Stimulated activated CD4-positive, alpha-beta T cell treated with anti-CD3 and anti-CD28 coated beads, Interleukin-2, amount 100 ng/mL, for 24 hours (primary cell): Measurements from ENCODE around the gene FRMD4A.

Source experiments
- DNase-seq, 2 donors: peaks; one replicate each; pipeline ENCODE4 v3.0.0-alpha.2; 2020

The FRMD4A gene

DNA sequence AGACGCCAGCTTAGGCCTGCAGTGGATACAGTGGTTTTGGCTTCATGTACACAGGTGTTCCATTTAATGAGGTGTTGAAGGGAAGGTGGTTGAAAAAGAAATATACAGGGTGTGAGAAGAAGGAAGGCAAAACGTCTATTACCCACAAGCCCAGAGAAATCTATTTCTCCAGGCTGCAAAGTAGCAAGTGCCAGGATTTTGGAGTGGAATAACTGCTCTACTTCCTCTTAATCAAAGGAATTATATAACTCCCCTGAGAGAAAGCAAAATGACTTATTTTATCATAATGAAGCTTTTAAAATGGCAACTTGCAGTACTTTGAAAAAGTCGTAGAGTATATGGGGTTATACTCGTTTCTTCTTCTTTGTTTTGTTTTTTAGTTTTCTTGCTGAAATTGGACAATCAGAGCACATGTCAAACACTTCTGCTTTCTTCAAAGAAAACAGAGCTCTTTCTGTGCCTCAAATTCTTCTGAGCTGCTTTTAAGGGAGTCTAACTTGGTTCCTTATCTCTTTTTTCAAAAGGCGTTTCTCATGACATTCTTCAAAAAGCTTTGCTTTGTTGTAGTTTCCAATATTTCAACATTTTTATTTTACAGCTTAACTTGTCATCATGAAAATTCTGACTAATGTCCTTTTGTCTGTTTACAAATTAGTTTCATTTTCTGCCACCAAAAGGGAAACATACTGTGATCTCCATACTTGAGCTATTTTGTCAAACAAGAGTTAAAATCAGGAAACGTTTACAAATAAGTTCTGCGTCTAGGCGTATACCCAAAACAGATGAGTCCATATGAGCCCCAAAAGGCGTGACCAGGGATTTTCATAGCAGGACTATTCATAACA, 289.7 kb downstream of the FRMD4A start:
- no peak for DNase-seq

GRCh38 chr10:14039968-14040668, 290.6 kb downstream of the FRMD4A start:
- no peak for DNase-seq

- DNase-seq: no peak
These were observed 294.5 kb downstream of the FRMD4A start for GRCh38 chr10:14036233-14036632.

DNA sequence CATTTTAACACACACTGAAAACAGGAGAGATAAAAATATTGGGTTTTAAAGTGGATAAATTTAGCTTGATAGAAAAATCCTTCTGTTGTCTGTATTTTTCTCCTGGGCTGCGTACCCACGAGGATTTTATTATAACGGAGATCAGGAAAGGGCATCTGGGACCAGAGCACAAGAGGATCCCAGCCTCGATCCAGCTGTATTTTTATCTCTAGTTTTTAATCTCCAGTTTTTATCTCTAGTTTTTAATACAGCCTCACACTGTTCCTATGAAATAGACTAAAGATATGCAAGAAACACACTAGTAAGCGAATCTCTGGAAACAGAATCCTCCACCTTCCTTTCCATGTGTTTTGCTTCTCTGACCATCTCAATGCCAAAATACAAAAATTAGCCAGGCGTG, 295.2 kb downstream of the FRMD4A start:
- no peak for DNase-seq

DNA sequence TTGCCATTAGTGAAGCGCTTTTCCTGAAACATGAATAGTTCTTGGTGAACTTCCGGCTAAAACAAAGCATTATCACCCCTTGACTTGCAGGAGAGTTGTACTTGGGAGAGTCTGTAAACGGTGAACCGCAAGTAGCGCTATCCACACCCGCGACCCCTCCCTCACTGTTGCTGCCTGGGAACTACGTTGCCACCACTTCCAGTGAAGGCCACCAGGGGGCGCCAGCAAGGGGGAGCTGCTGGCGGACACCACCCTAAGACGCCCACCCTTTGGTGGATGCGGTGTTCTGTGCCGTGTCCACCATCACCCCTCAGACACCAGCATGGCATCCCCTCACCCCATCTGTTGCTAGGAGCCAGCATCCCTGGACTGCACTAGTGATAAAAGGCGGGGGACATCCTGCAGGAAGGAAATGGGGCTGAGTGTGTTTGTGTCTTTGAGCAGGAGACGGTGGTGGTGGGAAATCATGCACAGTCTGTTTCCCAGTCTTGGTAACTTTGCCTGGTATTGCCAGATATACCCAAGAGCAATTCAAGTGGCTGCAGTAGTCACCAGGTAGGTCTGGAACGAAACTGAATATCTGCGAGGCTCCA, 298.2 kb downstream of the FRMD4A start:
- DNase-seq: peak; percentile 51 to 59

- no peak for DNase-seq
These were observed 304.4 kb downstream of the FRMD4A start for GRCh38 chr10:14026325-14026724.

- no peak for DNase-seq
These were observed 305.2 kb downstream of the FRMD4A start for GRCh38 chr10:14025283-14026189.

- no peak for DNase-seq
These were observed 306.2 kb downstream of the FRMD4A start for GRCh38 chr10:14024329-14025202.

DNA sequence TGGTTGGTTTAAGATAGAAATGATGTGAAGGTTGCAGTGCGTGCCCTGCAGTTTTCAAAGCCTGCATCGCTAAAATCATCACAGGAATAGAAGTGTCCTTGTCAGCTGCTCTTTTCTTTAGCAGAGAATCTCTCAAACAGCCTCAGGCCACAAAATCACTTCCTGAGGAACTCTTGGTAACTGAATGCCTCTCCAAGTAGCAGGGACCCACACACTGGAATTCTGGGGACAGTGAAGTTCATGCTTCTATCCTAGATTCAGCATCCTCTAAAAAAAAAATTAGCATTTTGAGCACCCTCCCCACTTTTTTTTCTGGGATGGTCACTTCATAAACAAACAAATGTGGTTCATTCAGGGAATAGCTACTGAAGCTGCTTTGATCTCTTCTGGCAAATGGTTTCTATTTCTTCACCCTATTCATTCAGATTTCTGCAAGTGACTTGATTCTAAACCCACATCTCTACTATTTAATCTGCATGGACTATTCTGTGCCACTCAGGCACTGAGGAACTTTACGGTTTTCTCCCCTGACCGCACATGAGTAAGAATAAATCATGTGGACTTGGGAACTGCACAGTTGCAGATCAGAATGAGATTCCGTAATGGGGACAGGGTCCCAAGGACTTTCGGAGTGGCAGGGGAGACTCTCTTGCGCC, 306.9 kb downstream of the FRMD4A start:
- no peak for DNase-seq

- DNase-seq: no peak
These were observed 307.6 kb downstream of the FRMD4A start for GRCh38 chr10:14022954-14023672.

GRCh38 chr10:14022052-14022451, 308.7 kb downstream of the FRMD4A start:
- DNase-seq: no peak

DNA sequence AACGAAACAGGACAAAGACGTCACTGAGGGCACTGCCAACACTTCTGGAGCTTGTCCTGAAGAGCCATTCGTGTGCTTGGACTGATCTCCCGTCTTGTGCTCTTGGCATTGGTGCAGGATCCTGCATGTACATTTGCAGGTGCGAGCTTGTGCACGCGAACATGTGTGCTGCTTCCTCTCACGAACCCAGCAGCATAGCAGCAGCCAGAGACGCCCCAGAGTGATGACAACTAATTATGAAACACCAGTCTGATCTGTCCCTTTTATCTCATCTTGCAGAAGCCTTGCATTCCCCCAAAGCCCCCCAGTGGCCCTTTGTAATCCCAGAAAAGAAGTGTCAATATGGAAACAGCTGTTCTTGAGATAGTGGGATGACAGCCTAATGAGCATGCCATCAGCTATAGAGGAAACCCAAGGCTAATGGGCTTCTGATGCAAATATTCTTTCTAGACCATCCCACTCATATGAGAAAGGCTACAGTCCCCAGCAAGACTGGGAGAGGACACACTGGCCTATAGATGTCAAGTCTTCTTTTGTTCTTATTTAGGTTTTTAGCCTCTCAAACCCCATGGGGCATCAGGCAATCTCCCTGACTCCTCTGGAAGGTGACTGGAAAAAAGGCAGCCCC, 310.6 kb downstream of the FRMD4A start:
- DNase-seq: no peak

GRCh38 chr10:14017467-14017866, 313.3 kb downstream of the FRMD4A start:
- no peak for DNase-seq

DNA sequence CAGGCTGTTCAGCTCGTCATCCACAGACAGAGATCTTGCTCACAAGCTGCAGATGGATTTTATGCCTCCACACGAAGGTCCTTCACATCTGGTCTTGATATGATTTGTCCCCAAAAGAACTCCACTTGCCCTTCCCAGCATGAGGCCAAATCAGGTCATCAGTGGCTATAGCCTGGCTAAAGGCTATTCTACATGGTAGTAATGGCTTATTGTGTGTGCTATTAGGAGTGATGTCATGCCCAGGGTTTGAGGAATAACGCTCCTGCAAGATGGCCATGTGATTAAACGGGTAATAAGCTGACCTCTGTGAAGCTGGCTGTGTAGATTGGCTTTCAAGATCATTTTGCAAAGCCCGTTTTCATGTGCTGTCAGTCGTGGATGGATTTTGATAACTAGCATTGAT, 313.8 kb downstream of the FRMD4A start:
- no peak for DNase-seq

- DNase-seq: no peak
These were observed 314.6 kb downstream of the FRMD4A start for GRCh38 chr10:14016011-14016536.

DNA sequence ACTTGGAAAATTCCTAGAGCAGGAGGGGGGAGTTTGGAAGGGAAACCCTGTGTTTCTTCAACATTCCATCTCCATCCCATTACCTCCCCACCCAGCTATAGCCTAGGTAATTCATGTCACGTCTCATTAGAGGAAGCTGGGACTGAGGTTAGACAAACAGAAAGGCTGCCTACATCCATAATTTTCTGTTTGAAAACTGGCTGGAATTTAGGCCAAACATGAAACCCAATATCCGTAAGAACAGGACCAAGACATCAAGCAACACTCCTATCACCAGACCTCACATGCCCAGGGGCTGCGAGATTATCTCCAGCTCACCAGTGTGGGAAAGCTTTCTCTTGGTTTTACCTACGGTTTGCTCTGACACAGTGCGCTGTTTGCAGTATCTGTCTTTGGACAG, 316.3 kb downstream of the FRMD4A start:
- no peak for DNase-seq

- DNase-seq: no peak
These were observed 319.8 kb downstream of the FRMD4A start for GRCh38 chr10:14010769-14011574.

DNA sequence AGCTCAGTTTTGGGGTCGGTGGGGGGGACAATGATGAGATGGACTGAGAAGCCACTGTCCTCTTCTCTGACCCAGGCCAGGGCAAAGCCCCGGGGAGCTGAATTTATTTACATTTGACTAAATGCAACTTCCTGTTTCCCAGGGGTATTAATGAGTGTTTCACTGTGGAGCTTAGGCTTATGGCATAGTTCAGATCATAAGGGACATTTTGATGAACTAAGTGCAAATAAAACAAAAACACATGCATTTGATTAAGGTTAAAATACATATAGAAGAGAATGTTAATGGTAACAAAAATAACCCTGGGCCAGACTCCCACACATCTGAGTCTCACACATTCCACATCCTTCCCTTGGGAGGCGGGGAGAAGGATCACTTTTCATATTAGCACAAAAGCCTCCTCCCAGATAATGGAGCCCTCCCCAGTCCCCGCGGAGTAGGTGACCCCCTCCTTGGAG, 320.6 kb downstream of the FRMD4A start:
- no peak for DNase-seq
